Heart right ventricle (tissue), 16 donors: ENCODE results near the gene KLF17. TPM values are rescaled to one million over a fixed set of nuclear protein-coding genes. Genes with fewer than 3 reads are reported as not detected.

Experiments
- ATAC-seq, 8 donors: fragments of 200-7000 bp; cut with Tn5 transposase; one replicate each; pipeline ENCODE4 v1.9.1; 2020; ENCODE audit warnings: mild to moderate bottlenecking in 8 of 8, moderate library complexity in 8 of 8, moderate number of reproducible peaks in 1 of 8
- DNase-seq, 2 donors: peaks; one replicate each; pipeline ENCODE4 v3.0.0-alpha.2; 2020
- H3K27ac ChIP-seq, 10 donors: fragments of 200-600 bp; sonication (generic) in 2 of 10; one replicate each; pipeline versions ENCODE4 v1.5.0 to v1.8.0; 2020 to 2022; ENCODE audit warnings: mild to moderate bottlenecking in 3 of 10
- H3K27me3 ChIP-seq, 7 donors: fragments of 200-600 bp; one replicate each; pipeline ENCODE4 v1.8.0; 2021 to 2022; ENCODE audit warnings: mild to moderate bottlenecking in 2 of 7
- H3K36me3 ChIP-seq, 9 donors: fragments of 200-600 bp; sonication (generic) in 1 of 9; one replicate each; pipeline versions ENCODE4 v1.5.0 to v1.8.0; 2020 to 2022; ENCODE audit warnings: mild to moderate bottlenecking in 2 of 9
- H3K4me1 ChIP-seq, 9 donors: fragments of 200-600 bp; sonication (generic) in 1 of 9; one replicate each; pipeline versions ENCODE4 v1.5.0 to v1.8.0; 2020 to 2022; ENCODE audit warnings: mild to moderate bottlenecking in 4 of 9
- H3K4me3 ChIP-seq, 10 donors: fragments of 200-600 bp; sonication (generic) in 2 of 10; one replicate each; pipeline versions ENCODE4 v1.5.0 to v1.8.0; 2020 to 2022; ENCODE audit warnings: mild to moderate bottlenecking in 7 of 10, moderate library complexity in 2 of 10
- H3K9me3 ChIP-seq, 11 donors: fragments of 200-600 bp in 10 of 11; sonication (generic) in 2 of 11; one replicate each; pipeline versions ENCODE4 v1.5.0 to v1.8.0; 2013 to 2022; ENCODE audit warnings: mild to moderate bottlenecking in 2 of 11, control low read depth in 1 of 11, moderate library complexity in 1 of 11
- WGBS, 2 donors: extraction: QIAGEN DNeasy Blood & Tissue Kit; methylation state at CpG; one replicate each; pipeline ENCODE4 v1.1.7; 2013; ENCODE audit warnings: inconsistent platforms in 1 of 2; 5-methylcytosine and 5-hydroxymethylcytosine counted together
- intact Hi-C, 10 donors: fragments of 100-400 bp; cut with DNase I; formaldehyde crosslinking; loops; one replicate each; pipeline versions ENCODE4 v1.11.1 to v1.14.2; 2022
- polyA plus RNA-seq, 2 donors: library from polyadenylated mRNA; stranded (reverse); fragments of 200-250 nt; gene quantifications; one replicate each; pipeline ENCODE4 v1.2.3, GENCODE V29; 2013
- total RNA-seq, 10 donors: library from RNA; stranded (reverse); fragmentation: NEBNext Ultra II Directional in 3 of 10; extraction: Animal tissue kit (Norgen Biotek cat#: 25700) in 3 of 10; gene quantifications; one replicate each; pipeline versions ENCODE4 v1.2.1 to v1.2.4, GENCODE V29; 2021 to 2023
- TF ChIP-seq, protein P1 (sequence below), 9 donors: fragments of 200-600 bp; sonication (generic) in 2 of 9; IDR thresholded peaks; one replicate each; pipeline versions ENCODE4 v1.5.0 to v1.8.0; 2021 to 2022; ENCODE audit warnings: antibody characterized with exemption in 9 of 9, mild to moderate bottlenecking in 5 of 9, moderate library complexity in 1 of 9
- donor health status: Arrhythmogenic right ventricular cardiomyopathy.
- donor health status: ischemic (EF 13 %, LVEDD 7.1; RV severe dilation, severe dysfunction).
- donor health status: healthy with polysubstance abuse.
- donor health status: DM: no; HTN: yes; CAD: no.
- donor health status: DM: no; HTN: no; CAD: no.
- donor health status: ischemic (EF 25% LVEDD 6.9; RV normal size, moderate dysfunction).
- donor health status: ischemic (EF 25% LVEDD 5.7; RV mildly dilated, moderate dysfunction).
- donor health status: healthy.
- donor health status: DM: yes; HTN: yes; CAD: no.
- donor health status: Ischemic cardiomyopathy.
- donor health status: ischemic (EF 35%, LVEDD 5.7; RV mildly dilated, moderate dysfunction).
- donor health status: nonischemic (EF 11% LVEDD 7.7; RV severe dilation, severe dysfunction).
- donor health status: DM: yes; HTN: yes; CAD: no.
- donor health status: PGD.
- donor health status: ischemic (EF 29% LVEDD 5.4; RV normal size, mild dysfunction).
- donor health status: nonischemic (EF 23%, LVEDD 6.1; RV moderate dilation, normal function).

Gene KLF17
- total and polyA plus RNA-seq, 12 donors, result 0.01 to 0.12 TPM; not detected in 10

DNA sequence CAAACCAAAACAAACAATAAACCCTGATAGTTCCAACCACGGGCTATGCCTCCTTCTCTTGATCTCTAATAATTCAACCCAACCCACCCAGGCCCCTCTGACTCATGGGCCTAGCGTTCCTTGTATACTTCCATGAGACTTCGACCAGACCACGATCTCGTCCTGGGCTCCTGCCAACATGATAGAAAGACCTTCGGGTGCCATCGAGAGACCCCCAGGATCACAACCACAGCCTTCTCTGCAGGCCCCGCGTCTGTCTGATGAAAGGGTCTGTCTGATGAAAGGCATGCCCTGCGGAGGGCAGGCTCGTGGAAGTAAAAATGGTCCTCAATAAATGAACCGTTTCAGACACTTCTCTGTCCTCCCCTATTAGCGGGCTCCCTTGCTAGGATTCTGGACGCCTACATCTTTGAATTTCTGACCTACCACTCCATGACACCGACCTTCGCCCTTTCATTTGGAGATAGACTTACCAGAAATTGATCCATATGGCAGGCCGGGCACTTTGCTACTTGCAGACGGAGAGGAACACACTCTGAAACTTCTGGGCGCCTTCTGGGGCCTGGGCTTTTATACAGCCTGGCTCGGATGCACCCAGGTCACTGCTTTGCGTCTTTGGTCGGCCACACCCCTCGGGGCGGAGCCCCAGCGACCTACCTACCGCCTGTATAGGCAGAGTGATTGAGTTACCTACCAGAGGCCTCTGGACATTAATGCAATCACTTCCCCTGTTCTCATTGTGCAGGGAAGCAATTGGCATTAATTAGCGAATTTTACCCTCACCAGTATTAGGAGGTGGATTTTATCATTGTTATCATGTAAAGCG is 28.1 kb downstream of the KLF17 start:
- ATAC-seq (no peak), DNase-seq (no peak)
- H3K9me3 ChIP-seq, result peaks cover 0 to 39% (median 20%) of the 10 kb centered on the region in 11 donors
- TF ChIP-seq, protein P1, sequence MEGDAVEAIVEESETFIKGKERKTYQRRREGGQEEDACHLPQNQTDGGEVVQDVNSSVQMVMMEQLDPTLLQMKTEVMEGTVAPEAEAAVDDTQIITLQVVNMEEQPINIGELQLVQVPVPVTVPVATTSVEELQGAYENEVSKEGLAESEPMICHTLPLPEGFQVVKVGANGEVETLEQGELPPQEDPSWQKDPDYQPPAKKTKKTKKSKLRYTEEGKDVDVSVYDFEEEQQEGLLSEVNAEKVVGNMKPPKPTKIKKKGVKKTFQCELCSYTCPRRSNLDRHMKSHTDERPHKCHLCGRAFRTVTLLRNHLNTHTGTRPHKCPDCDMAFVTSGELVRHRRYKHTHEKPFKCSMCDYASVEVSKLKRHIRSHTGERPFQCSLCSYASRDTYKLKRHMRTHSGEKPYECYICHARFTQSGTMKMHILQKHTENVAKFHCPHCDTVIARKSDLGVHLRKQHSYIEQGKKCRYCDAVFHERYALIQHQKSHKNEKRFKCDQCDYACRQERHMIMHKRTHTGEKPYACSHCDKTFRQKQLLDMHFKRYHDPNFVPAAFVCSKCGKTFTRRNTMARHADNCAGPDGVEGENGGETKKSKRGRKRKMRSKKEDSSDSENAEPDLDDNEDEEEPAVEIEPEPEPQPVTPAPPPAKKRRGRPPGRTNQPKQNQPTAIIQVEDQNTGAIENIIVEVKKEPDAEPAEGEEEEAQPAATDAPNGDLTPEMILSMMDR (IDR thresholded peaks at IDR 0.05), result no peak
- H3K36me3 ChIP-seq, result no peaks in the 10 kb centered on the region
- H3K4me3 ChIP-seq, result no peak overlapping the region
- H3K4me1 ChIP-seq, result no peaks in the 10 kb centered on the region
- H3K27me3 ChIP-seq, result peaks cover 0 to 21% (median 17%) of the 10 kb centered on the region in 7 donors
- 89 to 90% methylated on average over 28 of the region's 28 CpGs for WGBS, 2 donors
- intact Hi-C loops, result no loop called here
- H3K27ac ChIP-seq, result no peak overlapping the region

DNA sequence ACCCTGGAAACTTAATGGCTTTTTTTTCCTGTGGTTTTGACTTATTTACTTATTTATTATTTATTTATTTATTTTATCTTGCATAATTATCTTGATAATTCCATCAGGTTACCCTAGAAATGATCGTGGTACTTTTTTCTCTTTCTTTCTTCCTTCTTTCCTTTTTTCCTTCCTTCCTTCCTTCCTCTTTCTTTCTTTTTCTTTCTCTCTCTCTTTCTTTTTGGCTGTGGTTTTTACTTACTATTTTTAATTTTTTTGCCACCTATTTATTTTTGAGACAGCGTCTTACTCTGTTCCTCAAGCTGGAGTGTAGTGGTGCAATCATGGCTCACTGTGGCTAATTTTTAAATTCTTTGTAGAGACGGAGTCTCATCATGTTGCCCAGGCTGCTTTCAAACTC is 29.0 kb downstream of the KLF17 start:
- H3K27me3 ChIP-seq, result peaks cover 0 to 28% (median 22%) of the 10 kb centered on the region in 7 donors
- peaks cover 0 to 39% (median 20%) of the 10 kb centered on the region in 11 donors for H3K9me3 ChIP-seq
- WGBS, 2 donors, result 84 to 86% methylated on average over 3 of the region's 3 CpGs
- TF ChIP-seq, protein P1 (IDR thresholded peaks at IDR 0.05), result no peak
- H3K4me1 ChIP-seq, result no peaks in the 10 kb centered on the region
- ATAC-seq (no peak), DNase-seq (no peak)
- no peaks in the 10 kb centered on the region for H3K36me3 ChIP-seq
- intact Hi-C loops, result no loop called here
- no peak overlapping the region for H3K27ac ChIP-seq
- no peak overlapping the region for H3K4me3 ChIP-seq

DNA sequence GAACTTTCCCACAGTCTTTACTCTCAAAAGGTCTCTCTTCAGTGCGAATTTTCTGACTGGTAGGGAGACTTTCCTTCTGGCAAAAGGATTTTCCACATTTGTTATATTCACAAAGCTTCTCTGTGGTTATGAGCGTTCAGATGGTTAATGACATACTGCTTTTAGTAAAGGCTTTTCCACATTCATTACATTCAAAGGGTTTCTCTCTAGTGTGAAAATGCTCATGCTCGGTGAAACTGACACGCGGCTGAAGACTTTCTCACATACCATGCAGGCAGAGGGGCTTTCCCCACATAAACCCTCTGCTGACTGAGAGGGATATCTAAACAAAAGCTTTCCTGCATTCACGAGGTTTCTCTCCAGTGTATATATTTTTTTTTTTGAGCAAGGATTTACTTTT is 32.7 kb downstream of the KLF17 start:
- DNase-seq (no peak), ATAC-seq (no peak)
- 71 to 74% methylated on average over 6 of the region's 6 CpGs for WGBS, 2 donors
- Histone ChIP-seq H3K4me3 (no peak overlapping the region), H3K9me3 (peaks cover 0 to 7% (median 0%) of the 10 kb centered on the region in 11 donors), H3K27ac (no peak overlapping the region), H3K27me3 (peaks cover 0 to 35% (median 26%) of the 10 kb centered on the region in 7 donors), H3K36me3 (no peaks in the 10 kb centered on the region), H3K4me1 (no peaks in the 10 kb centered on the region)
- intact Hi-C loops, result no loop called here
- TF ChIP-seq, protein P1 (IDR thresholded peaks at IDR 0.05), result no peak

DNA sequence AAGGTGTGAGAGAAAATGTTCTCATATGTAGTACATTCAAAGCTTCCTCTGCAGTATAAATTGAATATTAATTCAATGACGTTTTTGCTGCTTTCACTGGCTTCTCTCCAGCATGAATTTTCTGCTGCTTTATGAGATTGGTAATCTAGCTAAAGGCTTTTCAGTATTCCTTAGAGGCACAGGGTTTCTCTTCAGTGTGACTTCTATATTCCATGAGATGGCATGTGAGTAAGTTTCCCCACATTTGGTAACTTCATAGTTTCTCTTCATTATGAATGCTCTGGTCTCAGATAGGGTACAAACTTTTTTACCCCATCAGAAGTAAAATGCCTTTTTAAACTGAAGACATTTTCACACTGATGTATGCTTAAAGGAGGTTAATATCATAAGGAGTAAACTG is 33.2 kb downstream of the KLF17 start:
- Histone ChIP-seq H3K27me3 (peaks cover 0 to 35% (median 26%) of the 10 kb centered on the region in 7 donors), H3K9me3 (peaks cover 0 to 2% (median 0%) of the 10 kb centered on the region in 11 donors), H3K27ac (no peak overlapping the region), H3K4me3 (no peak overlapping the region), H3K36me3 (no peaks in the 10 kb centered on the region), H3K4me1 (no peaks in the 10 kb centered on the region)
- whole genome bisulfite sequencing, 2 donors, result 41 to 47% methylated on average over 1 of the region's 1 CpG
- intact Hi-C loops, result no loop called here
- TF ChIP-seq, protein P1 (IDR thresholded peaks at IDR 0.05), result no peak
- DNase-seq, result no peak
- ATAC-seq, result no peak
